KBM-7 (cell line): ENCODE measurements around the gene SDHC.
A peak's percentile ranks its signal among the peaks of the same experiment; 100 is the strongest.

Experiments used
- DNase-seq: peaks from one replicate; pipeline ENCODE4 v3.0.0-alpha.2; 2015
- in situ Hi-C: fragments of 300-500 bp; cut with MboI; formaldehyde crosslinking; loops from 2 replicates; pipeline ENCODE4 v1.14.3; 2020; ENCODE audit warnings: low sequenced_read_pairs, low pct_unique_long_range_greater_than_20kb, mixed read lengths

Gene SDHC

GRCh38 chr1:161314201-161314981 is at the start of gene SDHC:
TSS of gene SDHC (plus strand) at chr1:161314381. CDS start at chr1:161314406, 25 bp downstream.
- in situ Hi-C loops, result no loop called here
- DNase-seq, result peak; percentile 92

DNA sequence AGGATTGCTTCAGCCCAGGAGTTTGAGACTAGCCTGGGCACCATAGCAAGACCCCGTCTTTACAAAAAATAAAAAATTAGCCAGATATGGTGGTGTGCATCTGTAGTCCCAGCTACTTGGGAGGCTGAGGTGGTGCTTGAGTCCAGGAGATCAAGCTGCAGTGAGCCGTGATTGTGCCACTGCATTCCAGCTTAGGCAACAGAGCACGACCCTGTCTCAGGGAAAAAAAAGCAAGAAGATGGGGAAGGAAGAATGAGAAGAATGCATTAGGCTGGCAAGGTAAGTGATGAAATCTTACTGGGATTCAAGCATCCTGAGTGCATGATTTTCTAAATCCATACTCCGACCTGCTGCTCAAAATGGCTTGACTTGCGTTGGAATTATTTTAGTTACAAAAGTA is 48.9 kb upstream of the SDHC start:
- no peak for DNase-seq
- in situ Hi-C loops, result no loop called here

DNA sequence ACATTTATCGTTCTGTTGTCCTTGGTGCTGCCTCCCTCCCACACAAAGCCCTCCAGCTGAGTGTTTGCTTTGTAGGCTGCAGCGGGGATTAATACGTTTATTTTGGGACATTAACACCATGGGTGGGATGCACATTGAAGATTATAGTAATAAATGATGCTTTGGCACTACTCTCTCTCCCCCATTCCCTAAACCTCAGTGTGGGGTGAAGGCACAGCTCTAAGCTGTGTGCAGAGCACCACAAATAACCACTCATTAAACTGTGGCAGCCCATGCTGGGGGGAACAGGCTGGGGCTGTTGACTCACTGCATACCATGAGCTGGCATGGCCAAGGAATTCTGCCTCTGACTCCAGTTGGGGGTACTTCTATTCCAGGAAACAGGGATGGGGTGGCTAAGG is 48.0 kb upstream of the SDHC start:
- DNase-seq, result no peak
- in situ Hi-C loops, result no loop called here

GRCh38 chr1:161266836-161267235 is 47.3 kb upstream of the SDHC start:
- in situ Hi-C loops, result no loop called here
- no peak for DNase-seq

DNA sequence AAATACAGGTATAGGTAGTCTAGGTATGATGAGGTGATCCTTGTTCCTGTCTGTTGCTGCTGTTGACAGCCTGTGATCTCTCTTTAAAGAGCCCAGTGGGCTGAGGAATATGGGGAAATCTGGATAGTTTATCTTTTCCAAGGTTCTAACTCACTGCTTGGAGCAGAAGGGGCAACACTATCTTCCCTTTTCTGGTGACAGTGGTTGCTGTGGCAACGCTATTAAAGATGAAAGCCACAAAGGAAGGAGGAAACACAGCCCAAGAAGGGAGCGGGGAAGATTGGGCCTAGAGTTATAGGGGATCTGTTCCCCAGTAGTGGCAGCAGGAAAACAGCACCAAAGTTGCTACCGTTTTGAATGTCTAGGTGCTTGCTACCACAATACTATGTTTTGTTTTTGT is 46.9 kb upstream of the SDHC start:
- peak; percentile 81 for DNase-seq
- in situ Hi-C loops, result no loop called here

- in situ Hi-C loops, result no loop called here
- no peak for DNase-seq
These were observed 40.8 kb upstream of the SDHC start for GRCh38 chr1:161273402-161273801.

GRCh38 chr1:161274874-161275273 is 39.3 kb upstream of the SDHC start:
- in situ Hi-C loops, result no loop called here

GRCh38 chr1:161282991-161283390 is 31.2 kb upstream of the SDHC start:
- in situ Hi-C loops, result no loop called here
- DNase-seq, result no peak

More at GRCh38 chr1:161274874-161275273, 39.3 kb upstream of the SDHC start:
- no peak for DNase-seq

GRCh38 chr1:161285113-161285512 is 29.1 kb upstream of the SDHC start:
- no peak for DNase-seq
- in situ Hi-C loops, result no loop called here

DNA sequence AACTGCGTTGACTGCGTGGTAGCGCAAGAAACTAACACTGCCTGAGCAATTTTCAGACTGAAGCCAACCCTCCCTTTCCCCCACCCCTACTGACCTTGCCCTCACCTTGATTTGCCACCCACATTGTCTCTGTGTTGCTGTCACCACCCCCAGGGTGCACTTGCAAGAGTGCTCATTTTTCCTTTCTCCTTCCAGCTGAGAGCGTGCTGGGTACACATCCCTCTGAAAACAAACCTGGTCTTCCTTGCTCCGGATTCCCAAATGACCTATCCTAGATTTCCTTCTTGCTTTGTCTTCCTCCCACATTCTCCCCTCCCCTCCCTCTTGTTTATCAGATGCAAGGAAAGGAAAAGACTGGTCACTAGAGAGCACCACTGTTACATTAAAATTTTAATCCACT is 28.7 kb upstream of the SDHC start:
- in situ Hi-C loops, result no loop called here
- DNase-seq, result no peak

GRCh38 chr1:161287482-161288054 is 26.6 kb upstream of the SDHC start:
- in situ Hi-C loops, result no loop called here
- DNase-seq, result no peak

DNA sequence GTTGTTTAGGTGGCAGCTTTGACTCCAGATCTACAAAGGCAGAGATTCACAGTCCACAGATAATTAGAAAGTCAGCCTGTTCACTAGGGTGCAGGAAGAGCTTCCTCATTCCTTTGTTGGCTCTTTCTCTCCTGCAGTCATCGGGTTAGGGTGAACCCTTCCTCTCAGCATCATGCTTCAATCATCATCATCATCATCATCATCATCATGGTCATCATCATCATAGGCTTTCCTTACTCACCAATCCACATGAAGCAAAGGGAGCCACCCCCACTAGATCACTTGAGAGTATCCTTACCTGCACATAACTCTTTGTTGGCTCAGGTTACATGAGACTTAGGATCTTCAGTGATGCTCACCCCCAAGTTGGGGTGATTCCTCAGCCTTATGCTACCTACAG is 23.4 kb upstream of the SDHC start:
- in situ Hi-C loops, result no loop called here
- no peak for DNase-seq

GRCh38 chr1:161297415-161297814 is 16.8 kb upstream of the SDHC start:
- in situ Hi-C loops, result no loop called here
- no peak for DNase-seq

DNA sequence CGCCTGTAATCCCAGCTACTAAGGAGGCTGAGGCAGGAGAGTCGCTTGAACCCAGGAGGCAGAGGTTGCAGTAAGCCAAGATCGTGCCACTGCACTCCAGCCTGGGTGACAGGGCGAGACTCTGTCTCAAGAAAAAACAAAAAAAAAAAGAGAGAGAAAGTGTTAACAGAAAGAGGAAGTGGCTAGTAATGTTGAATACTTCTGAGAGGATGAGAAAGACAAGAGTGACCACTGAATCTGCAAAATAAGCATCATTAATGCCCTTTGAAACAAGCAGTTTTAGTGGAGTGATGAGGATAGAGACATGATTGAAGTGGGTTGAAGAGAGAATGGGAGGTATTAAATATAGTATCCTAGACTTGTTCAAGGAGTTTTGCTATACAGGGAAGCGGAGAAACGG is 16.1 kb upstream of the SDHC start:
- DNase-seq, result peak; percentile 61
- in situ Hi-C loops, result no loop called here

GRCh38 chr1:161299347-161299746 is 14.8 kb upstream of the SDHC start:
- in situ Hi-C loops, result no loop called here
- peak; percentile 38 for DNase-seq

DNA sequence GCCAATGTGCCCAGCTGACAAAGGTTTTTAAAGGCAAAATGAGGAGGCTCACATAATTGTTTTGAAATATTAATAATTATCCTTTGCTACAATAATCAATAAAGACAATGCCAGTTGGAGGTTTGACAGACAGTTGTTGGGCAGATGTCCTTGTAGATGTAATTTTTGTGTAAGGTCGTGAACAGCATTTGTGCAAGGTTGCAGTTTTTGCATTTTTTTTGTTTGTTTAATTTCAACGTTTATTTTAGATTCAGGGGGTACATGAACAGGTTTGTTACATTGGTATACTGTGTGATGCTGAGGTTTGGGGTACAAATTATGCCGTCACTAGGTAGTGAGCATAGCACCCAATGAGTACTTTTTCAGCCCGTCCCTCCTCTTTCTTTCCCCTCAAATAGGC is 13.7 kb upstream of the SDHC start:
- no peak for DNase-seq
- in situ Hi-C loops, result no loop called here

GRCh38 chr1:161304927-161305866 is 9.0 kb upstream of the SDHC start:
- in situ Hi-C loops, result no loop called here
- no peak for DNase-seq

DNA sequence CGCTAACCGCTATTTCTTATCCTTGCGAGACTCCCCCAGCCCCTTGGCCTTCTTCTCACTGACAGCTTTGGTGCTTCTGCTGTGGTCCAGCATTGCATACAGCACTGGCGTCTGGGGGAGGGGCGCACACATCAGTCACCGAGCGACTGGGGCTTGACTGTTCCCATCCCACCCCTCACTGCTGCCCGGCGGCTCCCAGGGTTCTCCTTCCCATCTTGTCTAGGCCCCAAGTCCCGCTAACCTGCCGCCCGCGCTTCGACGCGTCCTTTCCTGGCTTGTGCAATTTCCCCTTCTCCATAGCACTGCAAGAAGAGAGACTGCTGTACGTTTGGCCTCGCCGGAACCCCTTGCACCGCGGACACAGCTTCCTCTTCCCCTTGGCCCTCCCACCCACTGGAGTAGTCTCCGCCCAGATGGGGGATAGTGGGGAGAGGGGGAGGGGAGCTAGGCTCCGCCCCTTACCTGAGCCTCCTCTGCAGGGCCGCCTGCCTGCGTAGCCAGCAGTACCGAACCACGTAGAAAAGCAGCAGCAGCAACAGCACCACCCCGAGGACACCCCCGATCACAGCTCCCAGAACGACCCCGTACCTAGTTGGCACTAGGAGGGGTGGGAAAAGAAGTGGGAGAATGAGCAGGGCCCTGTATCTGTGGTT is 8.2 kb upstream of the SDHC start:
- peak; percentile 94 for DNase-seq
- in situ Hi-C loops, result no loop called here

GRCh38 chr1:161307230-161307768 is 6.9 kb upstream of the SDHC start:
- in situ Hi-C loops, result no loop called here
- peak; percentile 45 for DNase-seq
